ENCODE measurements around the gene TMTC1. TPM values are rescaled to one million over a fixed set of nuclear protein-coding genes. Genes with fewer than 3 reads are reported as not detected.
"Not testable (repeated sequence)": the region's sequence is repeated elsewhere in the genome, so short reads cannot be mapped to it uniquely, and the experiment has no call there.

The TMTC1 gene
- polyA plus RNA-seq = 10 to 100 TPM in 2 of 3 donors, 1 to 10 TPM in 1; 3.0 to 35.1 (median 19.2) TPM

DNA sequence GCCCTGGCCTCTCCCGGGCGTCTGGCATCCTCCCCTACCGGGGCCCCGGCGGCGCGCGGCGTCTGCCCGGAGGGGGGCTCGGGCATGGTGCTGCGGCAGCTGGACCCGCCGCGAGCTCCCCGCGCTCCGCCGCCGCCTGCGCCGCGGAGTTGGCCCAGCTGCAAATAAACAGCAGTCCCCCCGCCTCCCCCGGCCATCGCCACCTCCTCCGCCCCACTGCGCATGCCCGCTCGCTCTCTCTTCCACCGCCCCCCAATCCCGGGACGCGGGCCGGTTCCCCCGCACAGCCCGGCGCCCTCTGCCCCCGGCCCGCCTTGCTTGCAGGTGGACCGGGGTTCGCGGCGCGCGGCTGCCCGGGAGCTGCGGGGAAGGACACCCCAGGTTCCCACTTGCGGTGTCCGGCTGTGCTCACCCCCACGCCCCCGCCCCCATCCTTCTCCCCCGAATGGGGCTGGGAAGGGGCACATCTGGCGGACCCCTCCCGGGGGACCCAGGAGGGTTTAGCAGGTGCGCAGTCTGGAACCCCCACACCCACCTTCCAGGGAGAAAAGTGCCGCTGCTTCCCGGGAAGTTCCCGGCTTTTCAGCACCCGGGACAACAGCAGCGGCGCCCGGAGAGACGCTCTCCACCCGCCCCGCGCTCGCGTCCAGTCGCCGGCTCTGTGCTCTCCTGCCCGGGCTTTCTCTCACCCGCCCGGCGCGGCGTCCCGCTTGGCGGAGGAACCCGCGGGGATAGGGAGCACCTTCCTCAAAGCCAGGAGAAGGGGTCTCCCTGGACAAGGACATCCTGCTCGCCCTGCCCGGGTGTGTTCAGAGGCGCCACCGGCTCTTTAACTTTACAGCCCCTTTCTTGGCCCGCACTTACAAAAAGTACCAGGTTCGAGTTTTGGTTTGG lies at the start of gene TMTC1:
TSS of gene TMTC1 (minus strand) at position 170 of the 894 bp plus-strand sequence. CDS start 191 bp downstream, outside the sequence.
- 0 to 1% (median 1%) methylated on average over 66 to 87 of the region's 87 CpGs for WGBS, 3 donors
- no peak within 1 kb of the TSS for H3K27ac ChIP-seq (ENCODE audit: low read depth, low read length)

DNA sequence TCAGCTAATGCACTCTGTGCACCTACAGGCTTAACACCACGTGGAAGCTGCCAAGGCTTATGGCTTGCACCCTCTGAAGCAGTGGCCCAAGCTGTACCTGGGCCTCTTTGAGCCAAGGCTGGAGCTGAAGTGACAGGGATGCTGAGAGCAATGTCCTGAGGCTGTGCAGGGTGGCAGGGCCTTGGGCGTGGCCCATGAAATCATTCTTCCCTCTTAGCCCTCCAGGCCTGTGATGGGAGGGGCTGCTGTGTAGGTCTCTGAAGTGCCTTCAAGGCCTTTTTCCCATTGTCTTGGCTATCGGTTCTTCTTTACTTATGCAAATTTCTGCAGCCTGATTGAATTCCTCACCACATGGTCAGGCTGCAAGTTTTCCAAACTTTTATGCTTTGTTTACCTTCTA lies 47.4 kb upstream of the TMTC1 start:
- H3K27ac ChIP-seq (ENCODE audit: low read depth, low read length) = no peak overlapping the region
- WGBS, 3 donors = 66 to 81% (median 73%) methylated on average over 3 of the region's 3 CpGs

DNA sequence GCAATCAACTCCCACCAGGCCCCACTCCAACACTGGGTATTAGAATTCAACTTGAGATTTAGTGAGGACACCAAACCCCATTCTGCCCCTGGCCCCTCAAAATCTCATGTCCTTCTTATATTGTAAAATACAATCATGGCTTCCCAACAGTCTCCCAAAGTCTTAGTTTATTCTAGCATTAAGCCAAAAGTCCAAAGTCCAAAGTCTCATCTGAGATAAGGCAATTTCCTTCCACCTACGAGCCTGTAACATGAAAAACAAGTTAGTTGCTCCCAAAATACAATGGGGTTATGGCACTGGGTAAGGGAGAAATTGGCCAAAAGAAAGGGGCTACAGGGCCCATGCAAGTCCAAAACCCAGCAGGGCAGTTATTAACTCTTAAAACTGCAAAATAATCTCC lies 46.6 kb upstream of the TMTC1 start:
- WGBS, 3 donors = 33 to 71% (median 65%) methylated on average over 1 of the region's 1 CpG
- no peak overlapping the region for H3K27ac ChIP-seq (ENCODE audit: low read depth, low read length)

DNA sequence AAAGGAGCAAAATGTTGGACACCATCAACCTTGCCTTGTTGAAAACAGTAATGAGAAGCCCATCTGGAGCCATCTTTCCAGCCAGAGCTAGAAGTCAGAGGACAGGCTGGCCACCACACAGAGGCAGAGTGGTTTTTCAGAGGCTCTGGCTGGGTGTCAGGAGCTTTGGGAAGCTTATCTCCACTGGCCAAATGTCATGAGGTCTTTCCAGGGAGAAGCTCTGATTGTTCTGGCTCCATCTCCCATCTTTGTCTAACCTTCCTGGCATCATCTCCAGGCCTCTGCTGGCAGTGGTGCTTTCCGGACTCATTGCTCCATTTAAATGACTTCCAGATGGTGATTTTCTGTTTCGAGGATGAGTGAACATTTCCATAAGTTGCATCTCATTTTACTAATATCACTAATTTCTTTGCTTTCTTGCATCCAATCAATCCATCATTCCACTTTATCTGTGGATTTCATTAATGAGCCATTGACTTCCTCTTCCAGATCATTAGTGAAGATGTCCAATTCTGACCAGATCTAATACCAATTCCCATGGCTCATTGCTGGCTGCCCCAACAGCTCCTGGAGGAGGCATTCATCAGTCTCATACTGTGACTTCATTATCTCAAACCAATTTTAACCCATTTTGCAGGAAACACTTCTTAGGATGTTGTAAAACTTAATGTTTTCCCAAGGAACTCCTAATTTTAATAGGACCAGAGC lies 35.3 kb upstream of the TMTC1 start:
- H3K27ac ChIP-seq (ENCODE audit: low read depth, low read length) = no peak overlapping the region
- WGBS, 3 donors = 53 to 70% (median 65%) methylated on average over 2 of the region's 2 CpGs

DNA sequence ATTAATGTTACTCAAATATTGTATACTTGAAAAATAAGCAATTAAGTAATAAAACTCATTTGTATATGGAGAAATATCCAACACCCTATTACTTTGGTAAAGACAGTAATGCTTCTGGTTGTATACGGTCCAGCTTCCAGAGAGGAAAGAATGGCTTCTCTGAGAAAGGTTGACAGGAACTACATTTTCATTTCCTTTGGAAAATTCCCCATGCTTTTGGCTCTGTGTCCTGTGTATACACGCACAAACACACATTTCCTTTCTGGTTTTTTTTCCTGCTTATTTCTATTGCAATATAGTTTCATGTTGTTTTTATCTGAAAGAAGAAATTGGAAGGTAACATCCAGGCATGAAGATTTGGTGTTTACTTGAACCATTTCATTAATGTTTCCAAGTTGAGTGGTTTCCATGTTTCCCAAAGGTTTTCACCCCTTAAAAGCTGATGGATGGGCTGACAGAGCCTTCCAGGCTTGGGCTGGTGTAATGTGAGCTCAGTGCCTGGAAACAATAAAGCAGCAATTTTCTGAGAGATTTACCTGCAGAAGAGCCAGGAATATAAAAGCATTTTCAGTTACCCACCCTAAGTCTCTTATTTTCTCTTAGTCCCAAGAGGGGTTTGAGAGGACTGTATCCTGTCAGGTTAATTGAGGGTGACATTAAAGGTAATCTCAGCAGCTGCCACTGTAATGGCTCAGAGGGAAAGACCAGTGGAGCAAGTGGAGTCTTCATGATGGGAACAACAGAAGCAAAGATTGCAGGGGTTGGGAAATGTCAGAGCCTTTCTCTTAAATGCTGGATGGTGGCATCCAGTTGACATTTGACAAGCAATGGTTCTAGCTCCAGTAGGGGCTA lies 33.4 kb upstream of the TMTC1 start:
- no peak overlapping the region for H3K27ac ChIP-seq (ENCODE audit: low read depth, low read length)
- 56 to 62% (median 61%) methylated on average over 2 of the region's 2 CpGs for WGBS, 3 donors

DNA sequence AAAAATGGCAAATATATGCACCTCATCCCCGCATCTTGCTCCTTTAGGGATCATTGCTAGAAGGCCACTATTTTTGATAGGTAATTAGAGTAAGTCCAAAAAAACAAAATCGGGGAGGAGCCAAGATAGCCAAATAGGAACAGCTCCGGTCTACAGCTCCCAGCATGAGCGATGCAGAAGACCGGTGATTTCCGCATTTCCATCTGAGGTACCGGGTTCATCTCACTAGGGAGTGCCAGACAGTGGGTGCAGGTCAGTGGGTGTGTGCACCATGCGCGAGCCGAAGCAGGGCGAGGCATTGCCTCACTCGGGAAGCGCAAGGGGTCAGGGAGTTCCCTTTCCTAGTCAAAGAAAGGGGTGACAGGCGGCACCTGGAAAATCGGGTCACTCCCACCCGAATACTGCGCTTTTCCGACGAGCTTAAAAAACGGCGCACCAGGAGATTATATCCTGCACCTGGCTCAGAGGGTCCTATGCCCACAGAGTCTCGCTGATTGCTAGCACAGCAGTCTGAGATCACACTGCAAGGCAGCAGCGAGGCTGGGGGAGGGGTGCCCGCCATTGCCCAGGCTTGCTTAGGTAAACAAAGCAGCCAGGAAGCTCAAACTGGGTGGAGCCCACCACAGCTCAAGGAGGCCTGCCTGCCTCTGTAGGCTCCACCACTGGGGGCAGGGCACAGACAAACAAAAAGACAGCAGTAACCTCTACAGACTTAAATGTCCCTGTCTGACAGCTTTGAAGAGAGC lies 26.0 kb upstream of the TMTC1 start:
- not testable (repeated sequence) for H3K27ac ChIP-seq (ENCODE audit: low read depth, low read length)
- 85 to 97% (median 93%) methylated on average over 14 to 19 of the region's 24 CpGs for WGBS, 3 donors

DNA sequence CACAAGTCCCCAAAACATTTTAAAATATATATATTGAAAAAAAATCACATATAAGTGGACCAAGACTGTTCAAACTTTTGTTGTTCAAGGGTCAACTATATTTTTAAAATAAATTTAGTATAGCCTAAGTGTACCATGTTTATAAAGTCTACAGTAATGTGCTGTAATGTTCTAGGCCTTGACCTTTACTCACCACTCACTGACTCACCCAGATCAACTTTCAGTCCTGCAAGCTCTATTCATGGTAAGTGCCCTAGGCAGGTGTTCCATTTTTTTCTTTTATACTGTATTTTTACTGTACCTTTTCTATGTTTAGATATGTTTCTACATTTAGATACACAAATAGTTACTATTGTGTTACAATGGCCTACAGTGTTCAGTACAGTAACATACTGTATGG lies 23.4 kb upstream of the TMTC1 start:
- H3K27ac ChIP-seq (ENCODE audit: low read depth, low read length) = no peak overlapping the region

DNA sequence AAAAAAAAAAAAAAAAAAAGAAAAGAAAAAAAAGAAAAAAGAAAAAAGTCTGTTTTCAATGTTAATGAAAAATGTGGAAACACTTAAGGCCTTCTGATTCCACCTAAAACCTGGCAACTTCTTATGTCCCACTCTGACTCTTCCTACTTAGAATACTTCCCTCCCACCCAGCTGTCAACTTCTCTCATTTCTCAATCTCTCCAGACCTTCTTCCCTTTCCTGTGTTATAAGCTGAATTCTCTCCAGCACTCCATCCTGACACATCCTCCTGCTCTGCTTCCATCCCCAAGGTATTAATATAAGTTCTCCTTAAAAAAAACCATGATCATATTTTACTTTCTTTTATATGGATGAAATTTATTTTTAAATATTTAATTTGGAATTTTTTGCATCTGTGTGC lies 20.3 kb upstream of the TMTC1 start:
- no peak overlapping the region for H3K27ac ChIP-seq (ENCODE audit: low read depth, low read length)

DNA sequence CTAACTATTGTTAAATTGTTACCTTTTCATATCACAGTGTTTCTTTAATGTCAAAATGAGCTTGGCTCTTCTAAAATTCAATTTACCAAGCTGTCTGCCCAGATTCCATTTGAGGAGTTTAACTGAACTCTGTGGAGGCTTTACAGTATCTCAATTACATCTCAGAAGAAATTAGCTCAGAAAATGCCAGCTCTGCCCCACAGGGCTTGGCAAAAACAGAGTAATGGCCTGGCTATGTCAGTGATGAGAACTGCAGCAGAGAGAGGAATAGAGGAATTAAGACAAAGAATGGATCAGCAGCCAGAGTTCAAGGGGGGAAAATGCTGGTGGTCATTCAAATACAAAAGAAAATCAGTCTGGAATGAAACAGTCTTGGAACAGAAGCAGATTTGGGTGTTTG lies 15.8 kb upstream of the TMTC1 start:
- no peak overlapping the region for H3K27ac ChIP-seq (ENCODE audit: low read depth, low read length)

DNA sequence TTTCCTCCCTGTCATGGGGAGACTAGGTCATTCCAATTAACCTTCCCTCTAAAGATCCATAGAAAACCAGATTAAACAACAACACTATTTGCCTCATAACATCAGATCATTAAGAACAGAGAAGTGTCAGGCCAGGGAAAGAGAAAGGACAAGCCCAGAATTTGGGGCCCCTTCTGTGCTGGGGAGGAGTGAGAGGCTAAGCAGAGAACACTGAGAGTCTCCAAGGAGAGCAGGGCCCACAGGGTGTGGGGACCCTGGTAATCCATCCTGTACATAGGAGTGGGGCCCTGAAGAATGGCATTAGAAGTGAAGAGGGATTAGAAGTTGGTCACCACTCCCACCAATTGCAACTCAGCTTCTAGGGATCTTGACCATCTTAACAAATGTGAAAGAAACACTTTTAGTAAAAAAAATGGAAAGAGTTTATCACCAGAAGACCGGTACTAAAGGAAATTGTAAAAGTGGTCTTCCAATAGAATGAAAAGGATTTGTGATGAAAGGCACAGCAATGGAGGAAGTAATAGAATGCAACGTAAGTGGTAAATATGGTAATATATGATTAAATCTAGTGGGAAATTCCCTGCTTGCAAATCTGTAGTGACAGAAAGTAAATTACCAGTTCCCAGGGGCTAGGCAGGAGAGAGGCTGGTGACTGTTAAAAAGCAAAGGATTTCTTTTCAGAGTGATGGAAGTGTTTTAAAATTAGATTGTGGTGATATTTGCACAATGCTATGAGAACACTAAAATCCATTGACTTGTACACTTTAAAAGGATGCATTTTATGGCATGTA lies 14.0 kb upstream of the TMTC1 start:
- 45 to 59% (median 52%) methylated on average over 2 of the region's 2 CpGs for WGBS, 3 donors
- no peak overlapping the region for H3K27ac ChIP-seq (ENCODE audit: low read depth, low read length)

DNA sequence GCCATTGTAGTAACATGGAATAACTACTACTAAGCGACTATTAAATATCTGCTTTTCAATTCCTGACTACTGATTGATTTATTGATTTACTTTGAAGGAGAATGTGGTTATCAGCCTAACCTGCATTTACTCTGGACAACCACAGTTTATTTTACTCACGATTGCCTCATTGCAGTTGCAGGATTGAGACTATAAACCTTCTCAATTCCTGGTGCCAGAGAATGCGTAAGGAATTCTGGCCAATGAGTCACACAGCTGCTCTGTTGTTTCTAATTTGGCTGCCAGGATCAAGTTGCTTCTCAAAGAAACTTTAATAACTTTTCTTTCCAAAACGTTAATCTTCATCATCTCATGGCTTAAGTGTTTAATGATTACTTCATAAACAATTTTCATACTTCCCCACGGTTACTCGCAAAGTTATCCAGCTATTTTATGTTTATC lies 13.1 kb upstream of the TMTC1 start:
- WGBS, 3 donors = 19 to 49% (median 42%) methylated on average over 6 of the region's 6 CpGs
- no peak overlapping the region for H3K27ac ChIP-seq (ENCODE audit: low read depth, low read length)

DNA sequence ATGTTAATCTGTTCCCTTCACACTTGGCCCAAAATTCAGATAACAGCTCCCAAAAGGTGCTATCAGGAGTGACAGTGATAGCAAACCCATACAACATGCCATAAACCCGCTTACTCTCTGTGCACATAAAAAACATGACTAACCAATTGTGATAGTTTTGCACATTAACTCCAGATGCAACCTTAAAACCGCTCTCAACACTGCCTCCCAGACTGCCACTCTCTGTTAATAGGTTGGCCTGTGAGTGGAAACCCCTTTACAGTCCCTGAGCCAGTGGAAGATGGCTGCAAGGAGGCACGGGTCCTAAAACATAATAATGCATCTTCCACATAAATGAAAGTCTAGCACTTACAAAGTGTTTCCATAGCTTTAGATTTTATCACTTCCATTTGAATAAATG lies 12.0 kb upstream of the TMTC1 start:
- 42 to 86% (median 84%) methylated on average over 3 of the region's 3 CpGs for WGBS, 3 donors
- no peak overlapping the region for H3K27ac ChIP-seq (ENCODE audit: low read depth, low read length)

DNA sequence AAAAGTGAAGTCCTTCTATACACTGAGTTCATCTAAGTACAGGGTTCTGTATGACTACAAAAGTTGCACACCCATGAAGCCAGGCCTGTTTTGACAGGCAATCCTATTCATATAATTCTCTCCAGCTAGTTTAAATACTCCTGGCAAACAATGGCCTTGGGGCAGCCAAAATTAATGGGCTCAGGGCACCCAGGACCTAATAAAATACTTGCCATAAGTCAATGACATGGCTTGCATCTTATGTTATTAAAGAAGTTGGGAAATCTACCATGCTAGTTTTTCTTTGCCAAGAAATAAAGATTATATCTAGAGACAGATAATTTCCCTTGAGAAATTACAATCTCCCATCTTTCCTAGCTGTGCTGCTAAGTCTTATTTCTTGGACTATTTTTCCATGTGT lies 11.1 kb upstream of the TMTC1 start:
- H3K27ac ChIP-seq (ENCODE audit: low read depth, low read length) = no peak overlapping the region

DNA sequence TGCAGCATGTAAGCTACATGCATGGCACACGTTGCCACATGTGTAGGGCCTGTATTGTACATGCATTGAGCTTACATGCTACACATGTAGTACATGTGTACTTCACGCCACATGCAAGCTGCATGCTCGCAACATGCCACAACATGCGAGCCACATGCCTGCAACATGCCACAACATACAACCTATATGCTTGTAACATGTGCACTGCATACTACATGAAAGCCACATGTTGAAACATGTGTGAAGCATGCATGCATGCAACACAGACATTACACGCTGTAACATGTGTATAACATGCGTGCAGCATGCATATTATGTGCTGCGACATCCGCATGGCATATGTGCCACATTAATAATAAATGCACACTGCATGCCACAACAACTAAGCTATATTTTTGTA lies 9.1 kb upstream of the TMTC1 start:
- 84 to 95% (median 94%) methylated on average over 8 of the region's 8 CpGs for WGBS, 3 donors
- no peak overlapping the region for H3K27ac ChIP-seq (ENCODE audit: low read depth, low read length)

DNA sequence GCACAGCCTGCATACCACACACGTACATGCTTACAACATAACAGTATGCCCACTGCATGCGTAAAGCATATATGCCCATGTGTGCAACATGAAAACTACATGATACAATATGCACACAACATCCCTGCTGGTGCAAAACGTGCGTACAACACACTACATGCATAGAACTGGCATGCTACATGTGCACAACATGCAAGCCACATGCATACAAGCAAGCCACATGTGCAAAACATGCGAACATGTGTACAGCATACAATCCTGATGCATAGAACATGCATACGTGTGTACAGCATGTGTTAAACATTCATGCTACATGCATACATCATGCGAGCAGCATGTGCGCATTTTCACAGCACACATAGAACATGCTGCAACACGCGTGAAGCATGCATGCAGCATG lies 8.4 kb upstream of the TMTC1 start:
- 86 to 97% (median 95%) methylated on average over 10 of the region's 10 CpGs for WGBS, 3 donors

DNA sequence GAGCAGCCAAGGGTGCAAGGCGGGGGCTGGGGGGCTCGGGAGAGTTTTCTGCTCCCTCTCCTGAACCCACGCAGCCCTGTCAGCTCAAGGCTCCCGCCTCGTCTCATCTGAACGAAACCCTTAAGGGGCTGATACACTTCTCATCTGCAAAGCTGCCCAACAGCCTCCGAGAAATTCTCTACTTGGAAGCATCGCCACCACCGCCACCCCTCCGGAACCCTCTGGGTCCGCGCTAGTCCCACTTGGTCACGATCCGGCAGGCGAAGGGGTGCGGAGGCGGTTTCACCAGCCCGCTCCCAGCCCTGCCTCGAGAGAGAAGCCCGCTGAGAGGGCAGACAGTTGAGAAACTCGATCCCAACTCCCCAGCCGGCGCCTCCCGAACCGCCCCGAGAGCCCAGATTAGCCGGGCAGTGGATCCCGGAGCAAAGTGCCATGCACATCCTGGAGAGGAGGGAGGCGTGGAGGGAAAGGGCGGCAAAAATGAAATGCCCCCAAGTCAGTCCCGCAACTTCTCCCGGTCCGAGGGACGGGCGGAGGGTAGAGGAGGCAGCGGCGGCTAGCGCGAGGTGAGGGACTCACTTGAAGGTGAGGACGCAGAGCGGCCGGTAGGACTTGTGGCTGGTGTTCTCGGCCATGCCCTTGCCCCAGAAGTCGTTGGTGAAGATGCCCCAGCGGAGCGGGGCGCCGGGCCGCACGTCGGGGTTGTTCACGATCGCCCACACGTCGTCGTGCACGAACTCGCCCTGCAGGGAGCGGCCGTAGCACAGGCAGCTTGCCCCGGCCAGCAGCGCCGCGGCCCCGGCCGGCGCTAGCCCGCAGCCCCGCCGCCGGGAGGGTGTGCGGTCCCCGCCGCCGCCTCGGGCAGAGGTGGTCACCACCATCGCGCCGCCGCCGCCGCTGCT lies 620 bp downstream of the TMTC1 start:
- WGBS, 3 donors = 1 to 2% (median 1%) methylated on average over 67 to 82 of the region's 82 CpGs
- no peak overlapping the region for H3K27ac ChIP-seq (ENCODE audit: low read depth, low read length)

More for the DNA sequence above, 8.4 kb upstream of the TMTC1 start:
- no peak overlapping the region for H3K27ac ChIP-seq (ENCODE audit: low read depth, low read length)
